Lower leg skin (tissue), 3 donors: ENCODE data around the gene RAB3GAP2.

ENCODE experiments used
- POLR2A ChIP-seq, 2 donors: fragments of 450-650 bp; IDR thresholded peaks; one replicate each; pipeline ENCODE4 v1.6.1; 2016 to 2017; ENCODE audit warnings: antibody characterized with exemption in 2 of 2, mild to moderate bottlenecking in 1 of 2, moderate library complexity in 1 of 2
- TF ChIP-seq, protein P1 (sequence below), 3 donors: fragments of 450-650 bp; IDR thresholded peaks; one replicate each; pipeline ENCODE4 v1.5.1; 2016; ENCODE audit warnings: antibody characterized with exemption in 3 of 3, mild to moderate bottlenecking in 3 of 3, moderate library complexity in 2 of 3

DNA sequence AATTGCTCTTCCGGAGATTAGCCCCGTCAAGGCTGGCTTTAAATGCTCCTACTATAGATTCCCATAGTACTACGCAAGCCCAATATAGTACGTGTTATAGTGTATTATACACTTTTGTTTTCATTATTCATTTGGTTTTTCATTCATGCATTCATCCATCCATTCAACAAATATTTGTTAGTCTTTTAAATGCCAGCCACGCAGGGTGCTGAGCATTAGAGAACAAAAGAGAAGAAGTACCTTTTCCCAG lies 513 bp upstream of the RAB3GAP2 start:
- TF ChIP-seq, protein P1, sequence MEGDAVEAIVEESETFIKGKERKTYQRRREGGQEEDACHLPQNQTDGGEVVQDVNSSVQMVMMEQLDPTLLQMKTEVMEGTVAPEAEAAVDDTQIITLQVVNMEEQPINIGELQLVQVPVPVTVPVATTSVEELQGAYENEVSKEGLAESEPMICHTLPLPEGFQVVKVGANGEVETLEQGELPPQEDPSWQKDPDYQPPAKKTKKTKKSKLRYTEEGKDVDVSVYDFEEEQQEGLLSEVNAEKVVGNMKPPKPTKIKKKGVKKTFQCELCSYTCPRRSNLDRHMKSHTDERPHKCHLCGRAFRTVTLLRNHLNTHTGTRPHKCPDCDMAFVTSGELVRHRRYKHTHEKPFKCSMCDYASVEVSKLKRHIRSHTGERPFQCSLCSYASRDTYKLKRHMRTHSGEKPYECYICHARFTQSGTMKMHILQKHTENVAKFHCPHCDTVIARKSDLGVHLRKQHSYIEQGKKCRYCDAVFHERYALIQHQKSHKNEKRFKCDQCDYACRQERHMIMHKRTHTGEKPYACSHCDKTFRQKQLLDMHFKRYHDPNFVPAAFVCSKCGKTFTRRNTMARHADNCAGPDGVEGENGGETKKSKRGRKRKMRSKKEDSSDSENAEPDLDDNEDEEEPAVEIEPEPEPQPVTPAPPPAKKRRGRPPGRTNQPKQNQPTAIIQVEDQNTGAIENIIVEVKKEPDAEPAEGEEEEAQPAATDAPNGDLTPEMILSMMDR (IDR thresholded peaks at IDR 0.05), result no peak
- no peak for TF ChIP-seq POLR2A (IDR thresholded peaks at IDR 0.05)
